ENCODE results near the gene ZNF655.

DNA sequence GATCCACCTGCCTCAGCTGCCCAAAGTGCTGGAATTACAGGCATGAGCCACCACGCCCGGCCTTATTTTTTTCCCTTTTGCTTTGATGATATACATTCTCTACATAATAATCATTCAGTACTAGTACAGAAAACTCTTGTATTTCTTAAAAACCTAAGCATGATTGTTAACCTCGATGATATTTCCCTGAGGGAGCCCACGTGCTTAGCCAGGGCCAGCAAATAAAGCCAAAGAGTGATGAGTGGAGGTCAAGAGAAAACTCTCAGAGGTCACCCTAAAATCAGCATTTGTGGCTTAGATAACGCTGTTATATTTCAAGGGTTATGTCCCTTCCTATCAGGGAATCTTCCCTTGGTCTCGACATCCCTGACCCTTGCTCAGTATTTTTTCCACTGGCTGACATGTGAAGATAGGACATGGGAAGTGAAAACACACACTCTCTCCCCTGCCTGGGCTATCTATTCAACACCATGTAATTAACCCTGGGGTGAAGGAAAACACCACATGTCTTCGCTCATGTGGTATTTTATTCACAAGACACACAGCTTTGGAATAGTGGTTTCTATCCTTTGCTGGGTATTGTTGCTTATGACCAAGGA is 19.1 kb upstream of the ZNF655 start:
- TF ChIP-seq, protein P1, sequence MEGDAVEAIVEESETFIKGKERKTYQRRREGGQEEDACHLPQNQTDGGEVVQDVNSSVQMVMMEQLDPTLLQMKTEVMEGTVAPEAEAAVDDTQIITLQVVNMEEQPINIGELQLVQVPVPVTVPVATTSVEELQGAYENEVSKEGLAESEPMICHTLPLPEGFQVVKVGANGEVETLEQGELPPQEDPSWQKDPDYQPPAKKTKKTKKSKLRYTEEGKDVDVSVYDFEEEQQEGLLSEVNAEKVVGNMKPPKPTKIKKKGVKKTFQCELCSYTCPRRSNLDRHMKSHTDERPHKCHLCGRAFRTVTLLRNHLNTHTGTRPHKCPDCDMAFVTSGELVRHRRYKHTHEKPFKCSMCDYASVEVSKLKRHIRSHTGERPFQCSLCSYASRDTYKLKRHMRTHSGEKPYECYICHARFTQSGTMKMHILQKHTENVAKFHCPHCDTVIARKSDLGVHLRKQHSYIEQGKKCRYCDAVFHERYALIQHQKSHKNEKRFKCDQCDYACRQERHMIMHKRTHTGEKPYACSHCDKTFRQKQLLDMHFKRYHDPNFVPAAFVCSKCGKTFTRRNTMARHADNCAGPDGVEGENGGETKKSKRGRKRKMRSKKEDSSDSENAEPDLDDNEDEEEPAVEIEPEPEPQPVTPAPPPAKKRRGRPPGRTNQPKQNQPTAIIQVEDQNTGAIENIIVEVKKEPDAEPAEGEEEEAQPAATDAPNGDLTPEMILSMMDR (IDR thresholded peaks at IDR 0.05): no peak
- no peak for TF ChIP-seq EP300 (IDR thresholded peaks at IDR 0.05)

Measured in ovary (tissue), 3 donors.